B cell (primary cell): Measurements from ENCODE around the gene XDH. TPM values are rescaled to one million over a fixed set of nuclear protein-coding genes. Genes with fewer than 3 reads are reported as not detected.

Experiments
- ATAC-seq: fragments of 200-7000 bp; cut with Tn5 transposase; one replicate; pipeline ENCODE4 v1.10.0; 2021; ENCODE audit warnings: low read depth, mild to moderate bottlenecking, moderate number of reproducible peaks, moderate library complexity
- CTCF ChIA-PET: fragments of 350-600 bp; sonication (Branson Sonifier 250); formaldehyde crosslinking; loops from one replicate; lab custom pipeline; 2021; ENCODE audit warnings: antibody characterized with exemption, inconsistent platforms; lab: Charles Lee
- POLR2A ChIA-PET: fragments of 350-600 bp; sonication (Branson Sonifier 250); formaldehyde crosslinking; loops from one replicate; lab custom pipeline; 2021; ENCODE audit warnings: antibody characterized with exemption; lab: Charles Lee
- DNase-seq: peaks from one replicate; pipeline ENCODE4 v3.0.0; 2013
- H2AFZ ChIP-seq: 2 replicates; pipeline ENCODE4 v1.6.1; 2012; ENCODE audit warnings: mild to moderate bottlenecking, low read depth, low read length; ENCODE audit not compliant: insufficient read depth, poor library complexity, severe bottlenecking
- H3K27ac ChIP-seq, 2 donors: 1 replicate in 1 of 2; 2 replicates in 1 of 2; pipeline ENCODE4 v1.5.1; 2012 to 2013; ENCODE audit warnings: low read length in 2 of 2, mild to moderate bottlenecking in 2 of 2, moderate library complexity in 1 of 2
- H3K27me3 ChIP-seq, 4 experiments: fragments of 200-600 bp in 1 of 4; sonication (generic) in 1 of 4; replicated peaks in 1 of 4; 1 replicate in 2 of 4; 2 replicates in 2 of 4; pipeline versions ENCODE4 v1.6.1 to v1.7.0; 2013 to 2016; ENCODE audit warnings: low read length in 3 of 4, mild to moderate bottlenecking in 2 of 4, mixed read lengths in 1 of 4, moderate library complexity in 1 of 4; ENCODE audit not compliant: insufficient read depth in 4 of 4, control insufficient read depth in 3 of 4; ENCODE audit errors: control extremely low read depth in 1 of 4
- H3K36me3 ChIP-seq, 2 experiments: replicated peaks in 1 of 2; 1 replicate in 1 of 2; 2 replicates in 1 of 2; pipeline versions ENCODE4 v1.6.1 to v1.7.1; 2013; ENCODE audit warnings: low read length in 1 of 2; ENCODE audit not compliant: insufficient read depth in 2 of 2, control insufficient read depth in 1 of 2; ENCODE audit errors: control extremely low read depth in 1 of 2, extremely low read depth in 1 of 2
- H3K4me1 ChIP-seq, 2 donors: fragments of 200-600 bp in 1 of 2; sonication (generic) in 1 of 2; 1 replicate in 1 of 2; 2 replicates in 1 of 2; pipeline versions ENCODE4 v1.5.1 to v1.6.1; 2013 to 2017; ENCODE audit warnings: low read length in 2 of 2; ENCODE audit not compliant: control insufficient read depth in 2 of 2, insufficient read depth in 2 of 2
- H3K4me2 ChIP-seq: replicated peaks from 2 replicates; pipeline ENCODE3; 2012; ENCODE audit warnings: mild to moderate bottlenecking, low read depth, low read length; ENCODE audit not compliant: poor library complexity, severe bottlenecking
- H3K4me3 ChIP-seq, 5 experiments: fragments of 200-600 bp in 1 of 5; sonication (generic) in 1 of 5; 1 replicate in 3 of 5; 2 replicates in 2 of 5; pipeline versions ENCODE4 v1.5.1 to v1.7.0; 2011 to 2016; ENCODE audit warnings: low read length in 4 of 5, mild to moderate bottlenecking in 4 of 5, low read depth in 2 of 5, control low read depth in 1 of 5, moderate library complexity in 1 of 5; ENCODE audit not compliant: insufficient read depth in 1 of 5; ENCODE audit errors: control extremely low read depth in 1 of 5, extremely low read depth in 1 of 5
- H3K79me2 ChIP-seq: fragments of 200-600 bp; sonication (generic); one replicate; pipeline ENCODE4 v1.6.0; 2016; ENCODE audit warnings: low read length; ENCODE audit not compliant: control insufficient read depth, insufficient read depth
- H3K9ac ChIP-seq: fragments of 200-600 bp; sonication (generic); 2 replicates; pipeline ENCODE4 v1.6.1; 2017; ENCODE audit warnings: mild to moderate bottlenecking, low read length, moderate library complexity
- H3K9me3 ChIP-seq, 3 donors: one replicate each; pipeline versions ENCODE4 v1.6.1 to v1.7.1; 2013; ENCODE audit warnings: low read length in 2 of 3; ENCODE audit not compliant: control insufficient read depth in 2 of 3, insufficient read depth in 1 of 3; ENCODE audit errors: control extremely low read depth in 1 of 3
- H4K20me1 ChIP-seq: 2 replicates; pipeline ENCODE4 v1.6.0; 2012; ENCODE audit warnings: mild to moderate bottlenecking, low read length; ENCODE audit not compliant: insufficient read depth, control insufficient read depth, poor library complexity, severe bottlenecking
- H3K27ac Mint-ChIP-seq: one replicate; pipeline ENCODE4 v1.8.0; 2021; ENCODE audit warnings: mixed read lengths
- H3K27me3 Mint-ChIP-seq: one replicate; pipeline ENCODE4 v1.8.0; 2021; ENCODE audit warnings: mixed read lengths
- H3K4me1 Mint-ChIP-seq: one replicate; pipeline ENCODE4 v1.8.0; 2021; ENCODE audit warnings: mixed read lengths
- H3K4me3 Mint-ChIP-seq: one replicate; pipeline ENCODE4 v1.8.0; 2021; ENCODE audit warnings: mixed read lengths
- H3K9me3 Mint-ChIP-seq: one replicate; pipeline ENCODE4 v1.8.0; 2022; ENCODE audit warnings: mixed read lengths; ENCODE audit not compliant: insufficient read depth
- CTCF ChIP-seq: fragments of 200-600 bp; IDR thresholded peaks from one replicate; pipeline ENCODE4 v1.8.0; 2022; ENCODE audit warnings: antibody characterized with exemption, mild to moderate bottlenecking
- EZH2 ChIP-seq: IDR thresholded peaks from 2 replicates; pipeline ENCODE4 v1.6.1; 2012; ENCODE audit warnings: borderline replicate concordance, low read depth, mild to moderate bottlenecking, moderate library complexity, low read length; ENCODE audit not compliant: insufficient read depth, poor library complexity, severe bottlenecking
- WGBS: methylation state at CpG from one replicate; pipeline ENCODE4 v1.1.5; 2013; ENCODE audit warnings: missing lambda C conversion rate; ENCODE audit not compliant: insufficient coverage; 5-methylcytosine and 5-hydroxymethylcytosine counted together
- intact Hi-C: fragments of 100-400 bp; cut with micrococcal nuclease; formaldehyde crosslinking; loops from one replicate; pipeline ENCODE4 v1.10.0; 2022
- polyA plus RNA-seq: library from polyadenylated mRNA; depleted of rRNA; stranded (reverse); fragments of >200 nt; gene quantifications from 2 replicates; pipeline ENCODE4 v1.2.3, GENCODE V29; 2012
- total RNA-seq, 2 donors: library from RNA; stranded (reverse); fragments of 120-200 nt in 1 of 2; gene quantifications; 1 replicate in 1 of 2; 2 replicates in 1 of 2; pipeline versions ENCODE4 v1.2.3 to v1.2.4, GENCODE V29; 2013 to 2022

Gene XDH
- total and polyA plus RNA-seq, 2 donors (not counting 1 experiment from before 2014, with no cell fraction given): not detected

- DNase-seq: no peak
- no peak overlapping the region for H3K27ac ChIP-seq
- no peaks in the 10 kb centered on the region for H3K36me3 ChIP-seq
- Mint-ChIP-seq H3K27ac (no peak overlapping the region), H3K27me3 (no peaks in the 10 kb centered on the region), H3K4me3 (no peak overlapping the region), H3K9me3 (no peaks in the 10 kb centered on the region), H3K4me1 (peaks cover 7% of the 10 kb centered on the region)
- no peak overlapping the region for H3K4me3 ChIP-seq
- no peaks in the 10 kb centered on the region for H3K27me3 ChIP-seq
- H3K4me2 ChIP-seq: no peak overlapping the region
- peaks cover 7 to 12% of the 10 kb centered on the region in 2 donors for H3K4me1 ChIP-seq
- intact Hi-C loops: no loop called here
- TF ChIP-seq CTCF (no peak), EZH2 (no peak)
- no peaks in the 10 kb centered on the region for H4K20me1 ChIP-seq
- no peak overlapping the region for H2AFZ ChIP-seq
- ChIA-PET CTCF (interaction anchor here (1.2 kb wide), 1 partner anchor 39 kb away, joined by 3 read pairs; no protein-coding TSS in a partner anchor), POLR2A (no interaction called here)
- no peaks in the 10 kb centered on the region for H3K79me2 ChIP-seq
- no peak overlapping the region for H3K9ac ChIP-seq
- WGBS: no CpG with 5 or more reads among the region's 1 CpG
- no peak for ATAC-seq
- no peaks in the 10 kb centered on the region for H3K9me3 ChIP-seq
These were observed 120.3 kb downstream of the XDH start for GRCh38 chr2:31294196-31294595.

- no peaks in the 10 kb centered on the region for H3K27me3 Mint-ChIP-seq
- H4K20me1 ChIP-seq: no peaks in the 10 kb centered on the region
- H3K9ac ChIP-seq: no peak overlapping the region
- H3K4me1 Mint-ChIP-seq: peaks cover 7% of the 10 kb centered on the region
- no peaks in the 10 kb centered on the region for H3K9me3 Mint-ChIP-seq
- H3K4me2 ChIP-seq: no peak overlapping the region
- H3K36me3 ChIP-seq: no peaks in the 10 kb centered on the region
- H3K4me3 Mint-ChIP-seq: no peak overlapping the region
- H3K27me3 ChIP-seq: no peaks in the 10 kb centered on the region
- CTCF ChIA-PET: interaction anchor here (1.2 to 1.5 kb wide), 2 partner anchors 32 to 46 kb away, joined by 3 to 5 read pairs; no protein-coding TSS in a partner anchor
- H3K4me1 ChIP-seq: no peaks in the 10 kb centered on the region
- H3K9me3 ChIP-seq: no peaks in the 10 kb centered on the region
- 17% methylated on average over 1 of the region's 2 CpGs for WGBS
- H3K79me2 ChIP-seq: no peaks in the 10 kb centered on the region
- ATAC-seq (no peak), DNase-seq (no peak)
- TF ChIP-seq EZH2 (no peak), CTCF (no peak)
- H2AFZ ChIP-seq: no peak overlapping the region
- intact Hi-C loops: no loop called here
- H3K27ac ChIP-seq: no peak overlapping the region
- no peak overlapping the region for H3K27ac Mint-ChIP-seq
- POLR2A ChIA-PET: no interaction called here
- no peak overlapping the region for H3K4me3 ChIP-seq
These were observed 126.9 kb downstream of the XDH start for GRCh38 chr2:31287654-31288053.
